ENCODE results near the gene ARL3.
"Not testable (repeated sequence)": the region's sequence is repeated elsewhere in the genome, so short reads cannot be mapped to it uniquely, and the experiment has no call there.

Gene ARL3

GRCh38 chr10:102676534-102677315 lies 37.5 kb downstream of the ARL3 start:
- H3K4me3 ChIP-seq (ENCODE audit: low read length): no peak overlapping the region
- no peak for DNase-seq (ENCODE audit: low read depth, low spot score)

- no peak for DNase-seq (ENCODE audit: low read depth, low spot score)
These were observed 38.3 kb downstream of the ARL3 start for GRCh38 chr10:102675666-102676533.

GRCh38 chr10:102675011-102675665 lies 39.1 kb downstream of the ARL3 start:
- no peak for DNase-seq (ENCODE audit: low read depth, low spot score)
- H3K4me3 ChIP-seq (ENCODE audit: low read length): peak overlapping the region; percentile 56

More at GRCh38 chr10:102675666-102676533, 38.3 kb downstream of the ARL3 start:
- H3K4me3 ChIP-seq (ENCODE audit: low read length): no peak overlapping the region

- peak; percentile 89 for DNase-seq (ENCODE audit: low read depth, low spot score)
- H3K4me3 ChIP-seq (ENCODE audit: low read length): peak overlapping the region; percentile 56
These were observed 39.6 kb downstream of the ARL3 start for GRCh38 chr10:102674566-102674965.

- peak; percentile 99 for DNase-seq (ENCODE audit: low read depth, low spot score)
- peak overlapping the region; percentile 56 for H3K4me3 ChIP-seq (ENCODE audit: low read length)
These were observed 40.2 kb downstream of the ARL3 start for GRCh38 chr10:102673819-102674511.

GRCh38 chr10:102673236-102673818 lies 40.9 kb downstream of the ARL3 start:
- peak overlapping the region; percentile 56 for H3K4me3 ChIP-seq (ENCODE audit: low read length)
- DNase-seq (ENCODE audit: low read depth, low spot score): no peak

GRCh38 chr10:102670871-102671434 lies 43.2 kb downstream of the ARL3 start:
- DNase-seq (ENCODE audit: low read depth, low spot score): no peak
- no peak overlapping the region for H3K4me3 ChIP-seq (ENCODE audit: low read length)

- H3K4me3 ChIP-seq (ENCODE audit: low read length): no peak overlapping the region
- DNase-seq (ENCODE audit: low read depth, low spot score): no peak
These were observed 44.0 kb downstream of the ARL3 start for GRCh38 chr10:102670065-102670670.

- no peak overlapping the region for H3K4me3 ChIP-seq (ENCODE audit: low read length)
- no peak for DNase-seq (ENCODE audit: low read depth, low spot score)
These were observed 44.8 kb downstream of the ARL3 start for GRCh38 chr10:102669206-102670064.

GRCh38 chr10:102668326-102669107 lies 45.7 kb downstream of the ARL3 start:
- no peak for DNase-seq (ENCODE audit: low read depth, low spot score)
- H3K4me3 ChIP-seq (ENCODE audit: low read length): no peak overlapping the region

- DNase-seq (ENCODE audit: low read depth, low spot score); H3K4me3 ChIP-seq (ENCODE audit: low read length): not testable (repeated sequence)
These were observed 46.8 kb downstream of the ARL3 start for GRCh38 chr10:102667411-102667810.

- no peak overlapping the region for H3K4me3 ChIP-seq (ENCODE audit: low read length)
- DNase-seq (ENCODE audit: low read depth, low spot score): no peak
These were observed 48.2 kb downstream of the ARL3 start for GRCh38 chr10:102665904-102666509.

- no peak overlapping the region for H3K4me3 ChIP-seq (ENCODE audit: low read length)
- DNase-seq (ENCODE audit: low read depth, low spot score): no peak
These were observed 52.6 kb downstream of the ARL3 start for GRCh38 chr10:102661658-102662028.

GRCh38 chr10:102660888-102661657 lies 53.1 kb downstream of the ARL3 start:
- H3K4me3 ChIP-seq (ENCODE audit: low read length): peak overlapping the region; percentile 9; the same call in 1 of the 2 replicates
- peak; percentile 88 for DNase-seq (ENCODE audit: low read depth, low spot score)

- DNase-seq (ENCODE audit: low read depth, low spot score): no peak
- no peak overlapping the region for H3K4me3 ChIP-seq (ENCODE audit: low read length)
These were observed 55.4 kb downstream of the ARL3 start for GRCh38 chr10:102658802-102659201.

Measured in Jurkat, Clone E6-1 (cell line).